Activated CD8-positive, alpha-beta memory T cell treated with anti-CD3 and anti-CD28 coated beads for 24 hours (primary cell): ENCODE measurements around the gene LRP5.
A peak's percentile ranks its signal among the peaks of the same experiment; 100 is the strongest.

Source experiments
- DNase-seq: peaks from one replicate; pipeline ENCODE4 v3.0.0-alpha.2; 2020

LRP5 gene

DNA sequence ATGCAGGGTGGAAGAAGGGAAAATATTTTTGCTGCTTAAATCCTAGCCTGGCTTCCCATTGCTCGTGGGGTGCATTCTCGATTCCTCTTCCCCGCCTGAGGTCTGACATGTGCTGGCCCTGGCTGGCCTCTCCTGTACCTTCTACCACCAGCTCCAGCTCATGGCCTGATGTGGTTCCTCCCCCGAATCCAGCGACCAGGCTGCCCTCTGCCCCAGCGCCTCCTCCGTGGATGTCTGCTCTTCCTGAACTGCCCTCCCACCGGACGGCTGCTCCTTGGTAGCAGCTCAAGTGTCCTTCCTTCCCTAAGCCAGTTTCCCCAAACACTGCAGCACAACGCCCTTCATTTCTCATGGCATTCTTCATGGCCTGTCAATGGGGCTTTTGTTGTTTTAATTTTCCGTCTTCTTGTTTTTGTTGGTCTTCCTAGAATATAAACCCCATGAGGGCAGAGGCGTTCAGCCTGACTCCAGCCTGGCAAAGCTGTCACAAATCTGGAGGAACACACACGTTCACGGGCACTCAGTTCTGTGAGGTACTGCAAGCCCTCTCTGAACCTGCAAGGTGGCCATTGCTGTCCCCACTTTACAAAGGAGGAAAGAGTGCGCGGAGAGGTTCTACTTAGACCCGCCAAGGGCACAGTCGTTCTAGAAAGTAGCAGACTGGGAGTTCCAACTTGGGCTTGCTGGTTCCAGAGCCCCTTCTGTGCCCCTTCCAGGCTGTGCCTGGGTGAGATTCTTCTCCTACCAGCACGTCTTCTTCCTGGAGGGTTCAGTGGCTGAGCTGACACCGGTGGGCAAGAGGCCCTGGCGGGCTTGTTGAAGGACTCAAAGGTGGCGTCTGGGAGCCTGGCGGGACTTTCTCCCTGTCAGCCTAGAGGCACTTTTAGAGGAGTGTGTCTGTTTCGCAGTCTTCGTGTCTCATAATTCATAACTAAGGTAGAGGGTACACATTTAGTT is 953 bp upstream of the LRP5 start:
- DNase-seq = no peak

DNA sequence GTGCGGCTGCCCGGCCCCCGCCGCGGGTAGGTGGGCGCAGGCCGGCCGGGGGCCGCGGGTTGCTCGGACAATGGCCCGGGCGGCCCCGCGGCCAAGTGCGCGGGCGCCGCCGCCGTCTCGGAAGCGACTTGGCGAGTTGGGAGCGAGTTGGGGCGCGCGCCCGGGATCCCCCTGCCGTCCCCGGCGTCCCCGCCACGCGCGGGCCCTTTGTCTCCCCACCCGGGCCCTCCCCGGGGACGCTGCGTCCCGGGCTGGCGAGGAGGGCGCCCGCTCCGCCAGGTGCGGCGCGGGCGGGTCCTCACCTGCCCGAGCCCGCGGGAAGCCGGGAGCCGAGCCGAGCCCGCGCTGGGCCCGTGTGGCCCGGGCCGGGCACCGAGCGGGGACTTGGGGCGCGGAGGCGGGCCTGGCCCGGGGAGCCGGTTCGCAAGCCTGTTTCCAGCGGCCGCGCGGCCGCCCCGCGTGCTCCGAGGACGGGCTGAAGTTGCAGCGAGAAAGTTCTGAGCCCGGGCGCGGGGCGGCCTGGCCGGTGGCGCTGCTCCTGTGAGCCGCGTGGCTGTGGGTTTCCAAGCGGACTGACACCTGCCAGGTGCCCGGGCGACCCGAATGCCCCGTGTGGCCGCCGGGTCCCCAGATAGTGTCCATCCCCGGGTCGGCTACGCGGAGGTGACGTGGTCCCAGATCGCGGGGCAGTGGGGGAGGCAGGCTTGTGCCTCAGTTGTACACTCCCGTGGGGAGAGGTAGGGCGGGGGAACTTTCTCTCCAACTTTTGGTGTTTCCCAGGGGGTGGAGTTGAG is 586 bp downstream of the LRP5 start:
- DNase-seq = peak; percentile 74

DNA sequence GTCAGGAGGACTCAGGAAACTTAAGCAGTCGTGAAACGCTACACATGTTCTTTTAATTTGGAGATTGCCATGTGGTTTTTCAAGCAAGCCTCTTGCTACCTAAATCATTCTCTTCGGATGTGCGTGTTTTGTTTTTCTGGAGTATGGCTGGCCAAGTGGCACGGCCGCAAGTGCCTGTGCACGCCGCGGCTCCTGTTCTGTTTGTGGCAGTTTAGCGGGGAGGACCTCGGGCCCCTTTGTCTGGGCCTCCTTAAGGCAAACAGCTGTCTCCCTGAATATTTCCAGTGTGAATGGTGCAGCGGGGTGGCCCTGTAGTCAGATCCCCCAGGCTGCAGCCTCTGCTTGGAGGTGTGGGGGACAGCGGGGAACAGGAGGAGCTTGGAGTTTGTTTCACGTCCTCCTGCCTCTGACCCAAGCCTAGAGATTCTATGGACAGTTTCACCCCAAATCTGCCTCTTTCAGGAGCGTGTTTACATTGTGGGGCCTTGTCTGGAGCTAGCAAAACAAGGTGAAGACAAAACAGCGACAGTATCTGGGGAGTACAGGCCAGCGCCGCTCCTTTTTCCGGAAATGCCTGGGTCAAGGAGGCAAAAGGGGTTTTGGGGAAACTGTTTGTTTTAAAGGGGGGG is 1.3 kb downstream of the LRP5 start:
- no peak for DNase-seq

DNA sequence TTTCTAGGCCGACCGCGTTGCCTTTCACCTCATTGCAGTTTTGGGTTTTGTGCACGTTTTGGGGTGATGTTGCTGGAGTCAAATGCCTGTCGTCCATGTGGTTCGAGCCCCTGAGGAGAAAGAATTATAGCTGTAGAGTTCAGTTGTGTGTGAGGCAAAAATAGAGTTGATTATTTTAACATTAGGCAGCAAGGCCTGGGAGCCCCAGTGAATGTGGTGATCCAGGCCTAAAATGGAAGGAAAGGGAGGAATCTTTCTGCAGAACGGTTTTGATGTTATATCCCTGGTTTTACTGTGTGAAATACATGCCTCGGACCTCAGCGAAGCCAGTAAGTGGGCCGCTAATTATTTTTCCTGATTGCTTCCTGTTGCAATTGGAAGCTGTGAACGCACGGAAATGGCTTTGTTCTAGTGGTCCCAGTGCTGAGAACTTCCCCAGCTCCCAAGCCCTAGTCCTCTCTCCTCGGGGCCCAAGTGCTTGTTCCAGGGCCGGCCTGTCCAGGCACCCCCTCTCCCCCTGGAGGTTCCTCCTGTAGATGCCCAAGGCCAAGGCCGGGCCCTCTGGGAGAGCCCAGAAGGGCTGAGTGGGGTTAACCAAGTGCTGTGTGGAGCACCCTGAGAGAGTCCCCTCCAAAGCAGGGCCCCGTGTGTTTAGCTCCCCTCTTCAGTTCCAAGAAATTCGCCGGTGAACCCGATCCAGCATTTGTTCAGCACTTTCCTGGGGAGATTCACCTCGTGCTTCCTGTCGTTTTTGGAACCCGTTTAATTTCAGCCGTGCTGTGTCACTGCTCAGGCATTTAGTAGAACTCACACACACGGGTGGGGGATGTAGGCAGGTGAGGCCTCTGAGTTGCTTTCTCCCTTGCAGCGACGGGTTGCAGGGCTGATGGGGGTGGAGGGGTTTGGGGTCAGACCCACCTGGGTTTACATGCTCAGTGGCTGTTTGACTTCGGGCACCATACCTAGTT is 2.1 kb downstream of the LRP5 start:
- DNase-seq = no peak

DNA sequence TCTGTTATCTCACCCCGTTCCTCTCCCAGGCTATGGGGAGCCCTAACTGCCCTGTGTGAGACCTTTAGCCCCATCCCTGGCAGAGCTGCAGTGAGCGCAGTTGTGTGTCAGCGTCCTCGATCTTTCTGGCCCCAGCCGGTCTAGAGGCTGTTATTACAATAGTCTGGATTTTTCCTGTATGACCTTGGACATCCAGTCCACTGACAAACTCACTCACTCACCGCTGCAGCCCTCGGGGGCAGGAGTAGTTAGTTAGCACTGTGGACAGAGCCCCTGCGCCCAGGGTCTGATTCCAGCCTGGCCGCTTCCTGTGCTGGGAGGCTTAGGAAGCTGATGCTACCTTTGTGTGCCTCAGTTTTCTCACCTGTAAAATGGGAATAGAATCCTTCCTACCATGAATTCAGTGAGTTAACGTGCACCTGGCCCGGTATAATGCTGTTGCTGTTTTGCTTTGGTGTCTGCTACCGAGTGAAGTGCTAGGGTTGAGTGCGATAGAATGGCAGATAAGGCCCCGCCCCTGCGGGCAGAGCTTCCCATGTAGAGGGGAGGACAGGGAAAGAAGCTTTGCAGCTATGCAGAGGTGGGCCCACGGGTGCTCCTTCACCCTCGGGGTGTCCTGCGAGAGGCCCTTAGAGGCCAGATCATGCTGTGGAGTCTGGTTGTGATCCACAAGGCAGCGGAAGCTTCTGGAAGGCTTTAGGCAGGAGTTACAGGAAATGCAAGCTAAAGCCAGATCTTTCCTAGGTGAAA is 3.0 kb downstream of the LRP5 start:
- no peak for DNase-seq

DNA sequence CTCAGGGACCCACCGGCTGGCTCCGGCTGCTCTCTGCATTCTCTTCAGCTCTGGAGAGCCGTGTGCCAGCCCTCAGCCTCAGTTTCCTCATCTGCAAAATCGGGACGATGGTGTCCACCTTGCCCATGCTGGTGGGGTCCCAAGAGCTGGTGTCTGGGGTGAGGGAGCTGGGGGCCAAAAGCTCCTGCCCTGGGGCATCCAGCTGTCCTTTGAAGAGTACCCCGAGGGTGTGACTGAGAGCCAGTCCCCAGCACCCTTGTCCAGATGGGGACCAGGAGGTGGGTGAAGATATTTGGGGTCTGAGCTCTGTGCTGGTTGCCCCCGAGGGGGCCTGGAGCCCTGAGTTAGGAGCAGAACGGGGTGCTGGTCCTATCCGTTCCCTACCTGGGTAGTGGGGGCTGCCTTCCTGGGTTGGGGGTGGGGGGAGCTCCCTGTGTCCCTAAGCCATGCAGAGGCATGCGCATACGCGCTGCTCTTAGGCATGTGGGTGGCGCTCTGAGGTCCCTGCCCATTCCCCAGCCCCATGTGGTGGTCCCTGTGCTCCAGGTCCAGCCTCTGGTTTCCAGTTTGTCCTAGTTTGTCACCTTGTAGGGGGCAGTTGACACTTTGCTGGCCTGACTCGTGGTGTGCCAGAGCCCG is 4.9 kb downstream of the LRP5 start:
- DNase-seq = no peak

DNA sequence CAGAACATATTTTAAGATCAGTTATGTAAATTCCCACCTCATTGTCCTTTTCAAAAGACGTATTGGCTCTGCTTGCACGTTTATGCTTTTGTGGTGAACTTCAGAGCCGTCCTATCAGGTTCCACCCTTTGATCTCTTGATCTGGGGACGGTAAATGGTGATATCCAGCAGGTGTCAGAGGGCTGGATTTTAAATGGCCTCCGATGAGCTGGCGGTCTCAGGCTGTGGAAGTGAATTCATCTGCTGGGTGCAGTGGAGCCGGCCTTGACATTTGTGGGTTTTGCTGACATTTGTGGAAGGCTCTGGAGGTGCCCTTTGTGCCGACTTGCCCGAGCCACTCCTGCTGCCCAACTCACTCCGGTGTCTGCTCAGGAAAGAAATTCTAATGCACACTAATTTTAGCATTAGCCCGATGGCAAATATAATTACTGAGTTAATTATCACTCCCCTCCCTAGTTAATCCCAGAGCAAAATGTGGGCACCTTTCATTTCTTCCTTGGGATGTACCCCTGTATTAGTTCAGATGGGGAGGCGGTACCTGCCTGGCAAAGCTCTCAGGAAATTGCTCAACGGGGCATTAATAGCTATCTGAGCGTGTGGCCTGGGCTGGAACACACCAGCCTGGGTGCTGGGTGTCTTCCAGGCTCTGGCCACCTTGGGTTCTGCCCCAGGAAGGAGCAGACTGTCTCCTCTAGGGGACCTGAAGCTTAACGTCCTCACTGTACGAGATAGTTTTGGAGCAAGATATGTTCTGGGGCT is 9.1 kb downstream of the LRP5 start:
- no peak for DNase-seq

DNA sequence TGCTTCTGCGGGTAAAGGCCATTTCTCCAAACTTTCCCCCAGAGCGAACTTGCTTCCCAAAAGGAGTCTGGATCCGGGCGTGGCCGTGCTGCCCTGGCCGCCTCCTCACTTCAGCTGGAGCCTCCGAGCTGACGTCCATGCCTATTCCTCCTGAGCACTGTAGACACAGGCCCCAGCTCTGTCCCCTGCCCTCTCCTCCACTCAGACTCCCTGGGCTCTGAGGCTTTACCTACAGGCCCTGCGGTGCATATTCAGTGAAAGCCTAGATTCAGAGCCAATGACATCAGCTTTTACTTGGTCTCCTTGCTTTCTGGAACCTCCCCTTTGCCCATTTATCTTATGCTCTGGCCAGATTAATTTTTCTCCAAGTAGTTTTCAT is 9.7 kb downstream of the LRP5 start:
- no peak for DNase-seq

DNA sequence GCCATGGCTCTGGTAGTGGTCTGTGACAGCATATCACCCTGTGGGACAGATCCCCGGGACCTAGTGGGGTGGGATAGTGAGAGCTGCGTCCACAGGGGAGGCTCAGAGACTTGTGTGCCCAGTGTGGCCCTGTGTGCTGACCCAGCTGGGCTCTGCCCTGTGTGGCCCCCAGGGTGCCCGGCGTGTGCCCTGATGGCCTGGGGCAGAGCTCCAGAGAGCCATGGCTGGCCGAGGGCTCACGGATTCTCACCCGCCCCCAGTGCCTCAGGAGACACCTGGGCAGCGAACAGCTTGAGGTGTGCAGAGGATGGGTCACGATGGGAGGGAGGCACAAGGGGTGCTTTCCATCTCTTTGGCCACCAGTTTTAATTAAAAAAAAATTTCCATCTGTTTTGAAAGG is 11.8 kb downstream of the LRP5 start:
- no peak for DNase-seq

DNA sequence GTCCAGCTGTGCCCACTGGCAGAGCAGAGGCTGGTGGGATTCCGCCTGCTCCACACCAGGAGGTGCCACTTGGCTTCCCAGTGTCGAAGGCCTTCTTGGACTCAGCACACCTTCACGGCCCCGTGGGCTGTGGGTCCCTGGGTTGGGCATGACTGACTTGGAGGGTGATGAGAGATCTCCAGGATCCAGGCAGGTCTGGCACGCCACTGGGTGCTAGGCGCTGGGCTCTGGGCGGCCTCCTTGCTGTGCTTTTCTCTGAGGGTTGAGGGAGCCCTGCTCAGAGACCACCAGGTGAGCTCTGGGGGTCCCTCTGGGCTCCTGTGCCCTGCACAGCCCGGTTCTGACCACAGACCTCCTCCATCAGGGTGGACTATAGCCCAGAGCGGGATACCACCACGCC is 12.3 kb downstream of the LRP5 start:
- DNase-seq = no peak

DNA sequence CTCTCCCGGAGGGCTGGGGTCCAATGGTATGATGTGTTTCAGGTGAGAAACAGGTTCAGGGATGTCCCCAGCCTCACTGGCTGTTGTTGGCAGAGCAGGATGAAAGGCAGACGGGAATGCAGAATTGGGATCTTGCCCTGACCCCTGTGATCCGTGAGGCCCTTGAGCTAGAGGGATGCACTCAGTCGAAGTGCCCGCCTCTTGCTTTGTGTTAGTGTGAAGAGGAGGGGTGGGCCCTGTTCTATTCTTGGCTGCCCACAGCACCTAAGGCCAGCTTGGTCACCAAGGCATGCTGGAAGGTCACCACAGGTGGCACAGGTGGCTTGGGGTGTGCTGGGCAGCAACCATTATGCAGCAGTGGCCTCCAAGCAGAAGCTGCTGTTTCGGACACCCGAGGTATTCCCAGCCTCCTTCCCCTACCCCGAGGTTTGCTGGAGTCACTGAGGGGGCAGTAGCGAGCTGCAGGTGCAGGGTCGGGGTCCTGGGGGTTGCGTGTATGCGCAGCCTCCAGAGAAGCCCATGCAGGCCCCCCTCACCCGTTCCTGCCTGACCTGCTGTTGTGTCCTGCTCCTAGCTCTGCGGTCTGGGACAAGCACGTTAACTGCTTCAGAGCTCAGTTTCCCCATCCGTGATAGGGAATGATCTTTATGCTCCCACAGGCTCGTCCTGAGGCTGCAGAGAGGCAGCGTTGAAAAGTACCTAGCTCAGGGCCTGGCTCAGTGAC is 13.0 kb downstream of the LRP5 start:
- DNase-seq = no peak

DNA sequence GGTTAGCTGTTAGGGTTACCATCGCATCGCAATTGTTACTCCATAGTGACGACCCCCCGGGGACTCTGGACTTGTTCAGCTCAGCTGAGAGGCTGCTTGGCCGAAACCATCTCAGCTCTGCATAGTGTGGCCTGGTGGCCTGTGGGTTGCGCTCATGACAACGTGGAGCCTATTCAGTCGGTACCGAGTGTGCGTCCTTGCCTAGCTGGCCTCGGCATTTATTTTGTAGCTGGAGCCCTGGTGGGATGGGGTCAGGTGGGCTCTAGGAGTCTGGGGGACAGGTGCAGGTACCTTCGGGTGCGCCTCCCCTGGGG is 13.5 kb downstream of the LRP5 start:
- no peak for DNase-seq

DNA sequence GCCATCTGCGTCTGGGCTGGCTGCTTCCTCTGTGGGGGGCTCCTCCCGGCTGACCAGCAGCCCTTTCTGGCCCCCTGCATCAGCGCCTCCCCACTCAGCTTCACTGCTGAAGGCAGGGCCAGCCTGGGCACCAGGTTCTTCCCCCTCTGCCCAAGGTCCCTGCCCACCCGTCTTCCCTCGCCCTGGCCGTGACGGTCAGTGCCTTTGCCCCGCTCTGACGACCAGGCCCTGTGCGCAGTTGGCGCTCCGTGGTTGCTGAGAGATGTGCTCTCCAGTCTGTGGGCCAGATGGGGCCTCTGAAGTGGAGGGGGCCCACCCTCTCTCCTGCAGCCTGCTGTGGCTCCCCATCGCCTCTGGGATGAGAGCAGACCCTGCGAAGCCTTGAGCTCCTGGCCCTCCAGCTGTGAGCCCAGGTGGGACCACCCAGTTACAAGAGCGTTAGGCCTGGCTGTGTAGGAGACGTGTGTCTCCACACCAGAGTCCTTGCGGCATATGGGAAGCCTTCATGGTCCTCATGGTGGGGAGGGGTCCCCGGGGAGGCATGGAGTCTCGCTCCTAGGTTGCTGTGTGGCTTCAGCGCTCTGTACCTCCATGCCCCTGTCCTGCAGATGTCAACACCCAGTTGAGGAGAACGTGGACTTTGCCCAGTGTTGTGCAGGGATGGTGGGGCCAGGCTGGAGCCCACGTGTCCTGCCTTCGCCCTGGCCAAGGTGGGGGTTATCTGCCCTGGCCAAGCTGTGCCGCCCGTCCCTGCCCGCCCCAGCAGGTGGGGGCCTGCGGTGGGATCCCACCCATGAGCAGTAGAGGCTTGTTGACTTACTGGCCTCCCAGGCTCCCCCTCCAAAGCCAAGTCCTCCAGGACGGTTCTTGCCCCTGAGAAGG is 14.2 kb downstream of the LRP5 start:
- no peak for DNase-seq

DNA sequence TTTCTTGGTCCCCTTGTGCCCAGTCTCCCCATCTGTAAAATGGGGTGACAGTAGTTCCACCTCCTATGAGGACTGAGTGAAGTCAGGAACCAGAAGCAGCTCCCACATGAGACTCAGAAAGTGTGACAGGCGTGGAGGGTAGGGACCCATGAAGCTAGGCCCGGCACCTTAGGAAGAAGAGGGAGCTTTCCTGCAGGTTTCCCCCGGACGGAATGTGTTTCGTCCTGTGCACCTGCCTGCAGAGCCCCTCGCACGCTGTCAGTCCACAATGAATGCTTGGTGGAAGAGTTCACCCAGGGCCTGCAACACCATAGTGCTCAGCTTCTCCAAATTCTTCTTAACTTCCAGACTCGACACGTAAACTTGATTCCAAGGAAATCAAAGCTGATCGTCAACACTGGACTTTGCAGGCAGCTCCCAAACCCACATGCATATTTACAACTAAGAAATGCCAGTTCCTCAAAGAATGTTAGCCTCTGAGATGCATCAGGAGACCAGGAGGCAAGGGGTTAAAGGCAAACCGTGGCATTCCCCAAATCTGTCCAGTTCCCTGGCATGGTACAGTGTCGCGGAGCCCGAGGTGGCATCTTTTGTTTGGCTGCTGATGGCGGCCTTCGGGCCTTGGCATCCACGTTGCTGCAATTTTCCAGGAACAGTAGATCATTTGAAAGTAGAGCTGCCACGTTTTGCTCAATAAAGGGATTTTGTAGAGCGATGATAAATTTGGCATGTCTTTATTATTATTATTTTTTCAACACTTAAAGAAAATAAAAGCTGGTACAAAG is 15.4 kb downstream of the LRP5 start:
- DNase-seq = no peak

DNA sequence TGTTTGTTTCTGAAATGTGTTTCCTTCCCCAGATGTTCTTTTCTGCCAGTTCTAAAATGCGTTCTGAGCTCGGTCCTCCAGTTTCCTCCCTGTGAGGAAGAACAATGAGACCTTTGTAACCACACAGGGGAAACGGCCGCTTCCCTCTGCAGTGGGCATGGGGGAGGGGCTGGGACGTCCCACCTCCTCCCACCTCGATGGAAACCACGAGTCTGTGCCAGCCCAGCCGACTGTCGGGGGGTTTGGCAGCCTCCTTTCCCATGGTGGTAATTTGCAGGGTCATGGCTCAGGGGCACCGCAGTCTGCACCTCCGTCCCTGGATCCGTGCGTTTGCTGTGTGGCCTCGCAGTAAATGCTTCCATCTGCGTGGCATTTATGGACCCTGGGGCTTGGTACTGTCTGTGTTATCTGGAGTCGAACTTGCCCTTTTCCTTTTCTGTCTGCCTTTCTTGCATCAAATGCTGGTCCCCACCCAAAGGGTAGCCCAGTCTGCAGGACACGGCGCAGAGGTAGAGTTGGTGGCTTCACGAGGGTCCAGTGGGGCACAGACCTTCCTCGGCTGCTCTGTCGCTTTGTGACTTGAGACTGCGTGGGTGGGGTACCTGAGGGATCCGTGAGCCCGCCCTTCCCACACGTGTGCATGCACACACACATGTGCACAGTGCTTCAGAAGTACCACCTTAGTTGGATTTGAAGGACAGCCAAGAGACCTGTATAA is 16.1 kb downstream of the LRP5 start:
- DNase-seq = no peak

DNA sequence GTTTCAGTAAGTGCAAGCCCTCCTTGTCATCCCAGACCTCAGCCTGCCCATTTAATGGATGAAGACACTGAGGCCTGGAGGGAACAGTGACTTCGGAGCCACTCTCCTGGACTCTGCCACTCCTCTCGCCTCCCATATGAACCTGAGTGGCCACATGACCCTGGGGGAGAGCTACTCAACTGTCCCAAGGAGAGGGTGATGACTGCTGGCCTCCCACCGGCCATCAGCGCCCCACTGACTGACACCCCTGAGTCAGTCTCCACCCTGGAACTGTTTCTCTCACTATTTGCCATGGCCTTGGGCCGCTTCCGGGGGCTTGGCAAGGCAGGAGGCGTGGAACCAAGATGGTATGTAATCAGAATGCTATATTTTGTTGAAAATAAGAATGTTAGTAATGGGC is 17.1 kb downstream of the LRP5 start:
- no peak for DNase-seq

DNA sequence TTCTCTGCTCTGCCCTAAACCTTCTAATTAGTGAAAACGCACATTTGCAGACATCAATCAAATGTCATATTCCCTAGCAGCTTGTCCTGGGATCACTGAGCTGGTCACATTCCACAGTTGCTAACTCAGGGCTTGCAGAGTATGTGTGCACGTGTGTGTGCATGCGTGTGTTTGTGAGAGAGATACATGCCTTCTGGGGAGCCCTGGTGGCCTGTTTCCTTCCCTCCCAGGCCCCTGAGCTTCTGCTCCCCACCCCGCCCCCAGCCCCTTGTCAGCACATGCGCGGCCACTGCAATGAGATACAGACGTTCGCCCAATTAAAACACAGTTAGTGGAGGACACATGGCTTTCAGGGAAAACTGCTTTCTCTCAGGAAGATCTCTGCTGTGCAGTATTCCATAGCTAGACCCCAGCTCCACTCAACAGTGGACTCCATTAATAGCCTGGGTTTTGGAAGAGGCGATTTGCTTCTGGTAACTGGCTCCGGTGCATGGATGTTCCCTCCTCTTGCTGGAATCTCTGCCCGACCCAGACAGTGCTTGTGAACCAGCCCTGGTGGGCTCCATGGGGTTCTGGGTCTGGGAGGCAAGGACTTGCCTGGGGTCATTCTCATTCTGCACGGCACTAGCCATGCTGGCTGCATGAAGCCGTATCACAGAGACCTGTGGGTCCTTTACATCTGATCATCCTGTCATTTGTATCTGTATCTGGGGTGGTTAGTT is 17.7 kb downstream of the LRP5 start:
- DNase-seq = no peak
